Right cardiac atrium (tissue), 5 donors: Measurements from ENCODE around the gene LGR4. TPM values are rescaled to one million over a fixed set of nuclear protein-coding genes. Genes with fewer than 3 reads are reported as not detected.

Source experiments
- ATAC-seq, 2 donors: fragments of 200-7000 bp; cut with Tn5 transposase; one replicate each; pipeline versions ENCODE4 v1.8.0 to v1.9.1; 2020; ENCODE audit warnings: moderate library complexity in 2 of 2, mild to moderate bottlenecking in 1 of 2
- DNase-seq, 3 donors: peaks; one replicate each; pipeline ENCODE4 v3.0.0-alpha.2; 2020
- H3K27ac ChIP-seq: one replicate; pipeline ENCODE4 v1.5.1; 2013; ENCODE audit warnings: mild to moderate bottlenecking, low read length, control low read depth, moderate library complexity
- H3K27me3 ChIP-seq: one replicate; pipeline ENCODE4 v1.6.1; 2013; ENCODE audit not compliant: control insufficient read depth, insufficient read depth
- H3K4me1 ChIP-seq: one replicate; pipeline ENCODE4 v1.6.1; 2013; ENCODE audit warnings: low read length; ENCODE audit not compliant: control insufficient read depth, insufficient read depth
- H3K4me3 ChIP-seq: one replicate; pipeline ENCODE4 v1.5.1; 2013; ENCODE audit warnings: low read length, control low read depth
- H3K9me3 ChIP-seq: one replicate; pipeline ENCODE4 v1.6.1; 2013; ENCODE audit warnings: low read length; ENCODE audit not compliant: control insufficient read depth
- WGBS: extraction: QIAGEN DNeasy Blood & Tissue Kit; methylation state at CpG from one replicate; pipeline ENCODE4 v1.1.7; 2013; 5-methylcytosine and 5-hydroxymethylcytosine counted together
- intact Hi-C, 4 donors: fragments of 100-400 bp; cut with DNase I; formaldehyde crosslinking; loops; one replicate each; pipeline versions ENCODE4 v1.11.0 to v1.14.0; 2022 to 2023
- polyA plus RNA-seq: library from polyadenylated mRNA; stranded (reverse); fragments of 200-250 nt; gene quantifications from one replicate; pipeline ENCODE4 v1.2.3, GENCODE V29; 2013
- total RNA-seq, 4 donors: library from RNA; stranded (reverse); fragmentation: NEBNext Ultra II Directional; extraction: Animal tissue kit (Norgen Biotek cat#: 25700); gene quantifications; one replicate each; pipeline ENCODE4 v1.2.1, GENCODE V29; 2021
- donor health status: healthy with polysubstance abuse.
- donor health status: DM: no; HTN: yes; CAD: no.
- donor health status: DM: no; HTN: no; CAD: no.
- donor health status: DM: no; HTN: yes; CAD: no; lungs with severe emphysema.
- donor health status: DM: yes; HTN: yes; CAD: no.

The LGR4 gene
- total and polyA plus RNA-seq, 5 donors = 16.0 to 50.6 (median 41.3) TPM

DNA sequence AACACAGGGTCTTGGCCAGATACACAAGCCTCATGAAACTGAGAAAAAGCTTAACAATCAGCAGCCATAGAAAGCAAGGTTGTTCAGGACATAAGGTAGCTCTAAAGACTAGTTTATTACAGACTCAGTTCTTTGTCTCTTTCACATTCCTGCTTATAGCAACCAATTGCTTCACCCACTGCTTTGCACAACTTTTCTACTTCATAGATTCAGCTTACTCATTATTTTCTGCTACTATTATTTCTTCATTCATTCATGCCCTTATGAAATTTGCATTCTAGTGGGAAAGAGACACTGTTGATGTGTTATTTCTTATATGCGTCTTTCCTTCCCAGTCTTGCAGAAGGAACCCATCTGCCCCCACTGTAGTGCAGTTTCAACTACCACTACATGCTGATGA lies 114.3 kb downstream of the LGR4 start:
- Histone ChIP-seq H3K4me1 (no peaks in the 10 kb centered on the region), H3K9me3 (no peaks in the 10 kb centered on the region), H3K27me3 (no peaks in the 10 kb centered on the region), H3K4me3 (no peak overlapping the region), H3K27ac (no peak overlapping the region)
- DNase-seq (no peak), ATAC-seq (no peak)
- intact Hi-C loops = no loop called here
- WGBS = 82% methylated on average over 1 of the region's 1 CpG

GRCh38 chr11:27357250-27357649 lies 115.3 kb downstream of the LGR4 start:
- H3K27me3 ChIP-seq = no peaks in the 10 kb centered on the region
- H3K4me3 ChIP-seq = no peak overlapping the region
- no peaks in the 10 kb centered on the region for H3K4me1 ChIP-seq
- H3K9me3 ChIP-seq = no peaks in the 10 kb centered on the region
- intact Hi-C loops = no loop called here
- WGBS = 83% methylated on average over 4 of the region's 4 CpGs
- DNase-seq (no peak), ATAC-seq (no peak)
- no peak overlapping the region for H3K27ac ChIP-seq

DNA sequence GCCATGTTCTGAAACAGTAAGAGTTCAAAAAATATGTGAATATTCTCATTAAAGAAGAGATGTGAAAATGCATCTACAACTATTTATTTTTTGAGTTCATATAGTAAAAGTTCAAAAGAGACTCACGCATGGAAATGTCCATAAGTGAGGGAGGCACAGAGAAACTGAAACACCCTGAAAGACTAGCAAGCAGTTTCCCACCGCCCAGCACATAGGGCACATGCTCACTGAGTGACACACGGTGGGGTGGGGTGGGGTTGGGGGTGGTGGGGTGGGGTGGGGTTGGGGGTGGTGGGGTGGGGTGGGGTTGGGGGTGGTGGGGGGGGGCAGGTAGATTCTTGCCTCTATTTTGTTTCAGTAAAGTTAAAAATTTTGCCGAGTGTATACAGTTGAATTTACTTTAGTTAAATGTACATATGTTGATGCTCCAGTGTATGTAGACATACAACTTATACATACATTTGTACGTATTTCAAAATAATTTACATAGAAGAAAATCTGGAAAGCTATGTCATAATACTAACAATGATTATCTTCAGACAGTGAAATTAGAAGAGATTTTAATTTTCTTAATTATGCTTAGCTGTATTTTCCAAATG lies 115.9 kb downstream of the LGR4 start:
- Histone ChIP-seq H3K27me3 (no peaks in the 10 kb centered on the region), H3K4me1 (no peaks in the 10 kb centered on the region), H3K4me3 (no peak overlapping the region), H3K9me3 (no peaks in the 10 kb centered on the region), H3K27ac (no peak overlapping the region)
- ATAC-seq = no peak
- intact Hi-C loops = no loop called here
- whole genome bisulfite sequencing = 91% methylated on average over 5 of the region's 5 CpGs
- no peak for DNase-seq

DNA sequence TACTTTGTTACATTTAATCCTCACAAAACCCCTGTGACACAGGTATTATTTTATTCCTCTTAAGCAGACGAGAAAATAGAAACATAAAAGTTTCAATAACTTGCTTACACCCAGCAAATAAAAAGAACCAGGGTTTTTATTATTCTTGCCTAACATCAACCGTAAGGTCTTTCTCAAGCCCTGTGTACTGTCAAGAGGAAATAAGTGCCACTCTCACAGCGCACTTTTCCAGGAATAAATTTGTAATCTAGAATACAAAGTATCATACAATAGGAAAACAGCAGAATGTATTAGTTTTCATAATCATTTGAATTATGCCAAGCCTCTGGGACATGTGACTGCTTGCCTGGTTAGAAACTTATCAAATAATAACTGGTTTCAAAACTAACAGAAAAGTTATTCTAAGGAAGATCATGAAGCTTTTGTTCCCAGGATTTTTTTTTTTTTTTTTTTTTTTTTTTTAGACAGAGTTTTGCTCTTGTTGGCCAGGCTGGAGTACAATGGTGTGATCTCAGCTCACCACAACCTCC lies 117.0 kb downstream of the LGR4 start:
- 68% methylated on average over 3 of the region's 3 CpGs for WGBS
- DNase-seq (no peak), ATAC-seq (peak in 1 of 2 donors; percentile 43)
- intact Hi-C loops = no loop called here
- no peaks in the 10 kb centered on the region for H3K9me3 ChIP-seq
- H3K4me1 ChIP-seq = no peaks in the 10 kb centered on the region
- no peaks in the 10 kb centered on the region for H3K27me3 ChIP-seq
- H3K27ac ChIP-seq = no peak overlapping the region
- no peak overlapping the region for H3K4me3 ChIP-seq

- intact Hi-C loops = no loop called here
- 57% methylated on average over 5 of the region's 5 CpGs for WGBS
- DNase-seq (no peak), ATAC-seq (no peak)
- Histone ChIP-seq H3K4me1 (no peaks in the 10 kb centered on the region), H3K27me3 (no peaks in the 10 kb centered on the region), H3K27ac (no peak overlapping the region), H3K9me3 (no peaks in the 10 kb centered on the region), H3K4me3 (no peak overlapping the region)
These were observed 118.1 kb downstream of the LGR4 start for GRCh38 chr11:27354359-27354965.

DNA sequence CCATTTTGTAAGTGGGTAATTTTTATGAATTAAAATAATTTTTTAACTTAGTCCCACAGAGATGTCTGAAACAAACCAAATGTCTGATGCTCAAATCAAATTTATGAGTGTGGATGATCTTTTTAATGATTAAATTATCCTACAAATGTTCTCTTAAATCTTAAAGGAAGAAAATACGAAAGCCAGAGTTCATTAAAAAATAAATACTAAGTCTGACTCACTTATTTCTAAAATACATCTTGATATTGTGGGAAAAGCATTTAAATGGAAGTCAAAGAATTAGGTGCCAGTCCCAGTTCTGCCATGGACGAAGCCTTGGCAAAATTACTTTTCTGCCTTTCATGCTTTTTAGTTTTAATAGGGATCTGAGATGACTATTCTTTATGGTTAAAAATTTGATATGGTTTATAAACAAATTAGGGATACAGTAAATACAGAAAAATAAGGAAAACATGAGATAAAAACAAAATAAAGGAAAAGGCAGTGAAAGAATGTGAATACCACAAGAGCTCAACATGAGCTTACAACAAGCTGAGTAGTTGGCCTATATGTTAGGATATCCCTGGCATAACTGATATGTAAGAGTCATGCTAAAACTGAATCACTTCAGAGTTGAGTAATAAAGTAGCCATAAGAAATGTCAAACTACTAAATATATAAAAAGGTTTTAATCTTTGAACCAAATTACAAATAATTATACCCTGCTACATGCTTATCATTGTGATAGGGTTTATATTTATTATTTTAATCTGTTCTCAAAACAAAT lies 118.8 kb downstream of the LGR4 start:
- Histone ChIP-seq H3K27me3 (no peaks in the 10 kb centered on the region), H3K27ac (no peak overlapping the region), H3K9me3 (no peaks in the 10 kb centered on the region), H3K4me3 (no peak overlapping the region), H3K4me1 (no peaks in the 10 kb centered on the region)
- ATAC-seq = no peak
- no peak for DNase-seq
- WGBS = 95% methylated on average over 2 of the region's 2 CpGs
- intact Hi-C loops = no loop called here

DNA sequence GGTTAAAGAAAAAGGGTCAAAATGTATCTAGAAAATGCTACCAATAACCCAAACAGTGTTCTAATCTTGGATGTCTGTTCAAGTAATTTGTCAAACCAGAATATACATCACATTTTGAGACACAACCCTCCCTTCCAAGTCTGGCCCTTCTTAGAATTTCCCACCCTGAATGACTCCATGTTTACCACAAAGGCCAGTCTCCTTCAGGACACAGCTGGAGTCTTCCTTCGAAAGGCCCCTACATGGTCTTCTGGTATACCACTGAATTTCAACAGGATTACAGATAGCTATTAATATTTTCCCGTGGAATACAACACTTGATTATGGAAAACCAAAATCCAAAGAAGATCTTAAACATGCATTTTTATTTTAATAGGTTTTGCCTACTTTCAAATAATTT lies 119.8 kb downstream of the LGR4 start:
- DNase-seq (no peak), ATAC-seq (no peak)
- intact Hi-C loops = no loop called here
- Histone ChIP-seq H3K9me3 (no peaks in the 10 kb centered on the region), H3K27me3 (no peaks in the 10 kb centered on the region), H3K27ac (no peak overlapping the region), H3K4me1 (no peaks in the 10 kb centered on the region), H3K4me3 (no peak overlapping the region)
- WGBS = 95% methylated on average over 2 of the region's 2 CpGs

DNA sequence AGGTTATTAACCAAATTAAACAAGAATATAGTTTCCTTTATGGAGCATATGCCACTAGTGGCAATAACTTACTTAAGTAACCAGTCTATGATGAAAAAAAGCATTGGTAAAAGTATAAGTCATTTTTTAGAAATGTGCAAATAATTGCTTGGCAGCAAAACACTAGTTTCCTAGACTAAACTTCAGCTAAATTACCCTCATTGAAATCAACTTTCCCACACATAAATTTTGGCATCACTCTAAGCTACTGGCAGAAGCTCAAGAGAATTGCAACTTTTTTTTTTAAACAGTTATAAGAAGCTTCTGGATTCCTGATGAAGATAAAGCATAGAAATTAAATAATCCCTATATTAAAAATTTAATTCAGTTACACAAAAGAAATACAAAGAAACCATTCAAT lies 122.1 kb downstream of the LGR4 start:
- Histone ChIP-seq H3K27me3 (no peaks in the 10 kb centered on the region), H3K27ac (no peak overlapping the region), H3K4me3 (no peak overlapping the region), H3K9me3 (no peaks in the 10 kb centered on the region), H3K4me1 (no peaks in the 10 kb centered on the region)
- DNase-seq (no peak), ATAC-seq (no peak)
- intact Hi-C loops = no loop called here

- Histone ChIP-seq H3K27me3 (no peaks in the 10 kb centered on the region), H3K4me3 (no peak overlapping the region), H3K4me1 (no peaks in the 10 kb centered on the region), H3K9me3 (no peaks in the 10 kb centered on the region), H3K27ac (no peak overlapping the region)
- DNase-seq (no peak), ATAC-seq (no peak)
- intact Hi-C loops = no loop called here
- WGBS = 95% methylated on average over 2 of the region's 2 CpGs
These were observed 122.7 kb downstream of the LGR4 start for GRCh38 chr11:27349919-27350318.

- no peak for ATAC-seq
- Histone ChIP-seq H3K9me3 (no peaks in the 10 kb centered on the region), H3K4me3 (no peak overlapping the region), H3K4me1 (no peaks in the 10 kb centered on the region), H3K27ac (no peak overlapping the region), H3K27me3 (no peaks in the 10 kb centered on the region)
- DNase-seq = no peak
- 33% methylated on average over 3 of the region's 3 CpGs for WGBS
- intact Hi-C loops = no loop called here
These were observed 124.2 kb downstream of the LGR4 start for GRCh38 chr11:27348340-27348873.
